IPS DF 6.9 (cell line): Measurements from ENCODE around the gene GPR84.

Experiments
- DNase-seq: peaks from one replicate; pipeline ENCODE4 v3.0.0-alpha.2; 2013; ENCODE audit warnings: low read depth, low spot score
- H3K27ac ChIP-seq: one replicate; pipeline ENCODE4 v1.5.1; 2013; ENCODE audit warnings: low read length, control low read depth
- H3K27me3 ChIP-seq: 2 replicates; pipeline ENCODE4 v1.6.1; 2013; ENCODE audit warnings: mild to moderate bottlenecking, low read length; ENCODE audit not compliant: control insufficient read depth, insufficient read depth
- H3K36me3 ChIP-seq: 2 replicates; pipeline ENCODE4 v1.6.1; 2013; ENCODE audit warnings: low read length; ENCODE audit not compliant: control insufficient read depth, insufficient read depth
- H3K4me1 ChIP-seq: 2 replicates; pipeline ENCODE4 v1.6.1; 2013; ENCODE audit warnings: low read length; ENCODE audit not compliant: control insufficient read depth, insufficient read depth
- H3K4me3 ChIP-seq: 2 replicates; pipeline ENCODE4 v1.5.1; 2013; ENCODE audit warnings: mild to moderate bottlenecking, low read length
- H3K9me3 ChIP-seq: 2 replicates; pipeline ENCODE4 v1.6.1; 2013; ENCODE audit warnings: low read length, inconsistent platforms; ENCODE audit not compliant: control insufficient read depth, insufficient read depth
- WGBS: extraction: QIAGEN DNeasy Blood & Tissue Kit; methylation state at CpG from one replicate; pipeline ENCODE4 v1.1.7; 2013; ENCODE audit warnings: mixed read lengths, missing lambda C conversion rate; ENCODE audit not compliant: insufficient read length, insufficient coverage; 5-methylcytosine and 5-hydroxymethylcytosine counted together

GPR84 gene

DNA sequence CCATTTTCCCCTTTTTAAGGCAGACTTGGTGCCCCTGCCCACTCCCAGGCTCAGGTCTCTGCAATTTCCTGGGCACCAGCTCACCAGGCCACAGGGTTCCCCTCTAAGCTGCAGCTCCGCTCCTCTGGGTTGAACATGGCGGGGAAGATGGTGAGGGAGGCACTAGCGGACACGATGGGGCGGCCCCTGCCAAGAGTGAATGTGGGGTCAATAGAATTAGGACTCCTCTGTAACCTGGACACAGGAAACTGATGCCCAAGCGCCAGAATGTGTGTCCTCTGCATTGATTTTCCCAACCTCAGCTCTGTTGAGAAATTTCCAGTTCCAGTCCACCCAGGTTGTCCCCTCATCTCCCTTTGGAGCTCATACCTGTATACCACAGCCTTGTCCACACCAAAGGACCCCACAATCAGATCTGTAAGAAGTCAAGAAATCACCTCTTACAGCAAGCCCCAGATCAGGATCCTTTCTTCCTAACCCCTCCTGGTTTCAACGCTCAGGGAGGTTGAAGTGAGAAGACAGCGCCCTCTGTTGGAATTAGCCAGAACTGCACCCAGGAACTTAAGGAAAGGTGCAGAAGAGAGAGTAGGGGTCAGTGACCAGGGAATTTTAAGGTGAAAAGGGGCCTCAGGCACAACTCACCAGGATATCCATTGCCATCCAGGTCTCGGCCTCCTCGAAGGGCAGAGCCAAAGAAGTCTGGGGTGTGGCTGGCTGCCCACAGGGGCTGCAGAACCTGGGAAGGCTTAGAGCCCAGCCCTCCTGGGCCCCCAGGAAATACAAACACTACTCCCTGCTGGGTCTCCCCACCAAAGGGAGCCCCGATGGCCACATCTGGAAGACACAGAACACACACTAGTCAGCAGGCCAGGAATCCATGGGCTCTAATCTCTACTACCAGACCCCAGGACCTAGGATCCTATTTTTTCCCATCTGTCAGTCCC, 40.0 kb upstream of the GPR84 start:
- H3K36me3 ChIP-seq, result peaks cover 16% of the 10 kb centered on the region

GRCh38 chr12:54401119-54401518, 36.8 kb upstream of the GPR84 start:
- no peak overlapping the region for H3K4me3 ChIP-seq
- H3K27ac ChIP-seq, result no peak overlapping the region
- WGBS, result no CpG with 5 or more reads among the region's 2 CpGs
- peaks cover 22% of the 10 kb centered on the region; the same call in 1 of the 2 replicates for H3K36me3 ChIP-seq
- no peak for DNase-seq
- no peaks in the 10 kb centered on the region for H3K4me1 ChIP-seq
- H3K9me3 ChIP-seq, result no peaks in the 10 kb centered on the region
- no peaks in the 10 kb centered on the region for H3K27me3 ChIP-seq

More for the DNA sequence above, 40.0 kb upstream of the GPR84 start:
- no CpG with 5 or more reads among the region's 11 CpGs for WGBS
- peak; percentile 76 for DNase-seq
- H3K4me1 ChIP-seq, result no peaks in the 10 kb centered on the region
- H3K4me3 ChIP-seq, result no peak overlapping the region
- no peak overlapping the region for H3K27ac ChIP-seq
- no peaks in the 10 kb centered on the region for H3K27me3 ChIP-seq
- no peaks in the 10 kb centered on the region for H3K9me3 ChIP-seq

DNA sequence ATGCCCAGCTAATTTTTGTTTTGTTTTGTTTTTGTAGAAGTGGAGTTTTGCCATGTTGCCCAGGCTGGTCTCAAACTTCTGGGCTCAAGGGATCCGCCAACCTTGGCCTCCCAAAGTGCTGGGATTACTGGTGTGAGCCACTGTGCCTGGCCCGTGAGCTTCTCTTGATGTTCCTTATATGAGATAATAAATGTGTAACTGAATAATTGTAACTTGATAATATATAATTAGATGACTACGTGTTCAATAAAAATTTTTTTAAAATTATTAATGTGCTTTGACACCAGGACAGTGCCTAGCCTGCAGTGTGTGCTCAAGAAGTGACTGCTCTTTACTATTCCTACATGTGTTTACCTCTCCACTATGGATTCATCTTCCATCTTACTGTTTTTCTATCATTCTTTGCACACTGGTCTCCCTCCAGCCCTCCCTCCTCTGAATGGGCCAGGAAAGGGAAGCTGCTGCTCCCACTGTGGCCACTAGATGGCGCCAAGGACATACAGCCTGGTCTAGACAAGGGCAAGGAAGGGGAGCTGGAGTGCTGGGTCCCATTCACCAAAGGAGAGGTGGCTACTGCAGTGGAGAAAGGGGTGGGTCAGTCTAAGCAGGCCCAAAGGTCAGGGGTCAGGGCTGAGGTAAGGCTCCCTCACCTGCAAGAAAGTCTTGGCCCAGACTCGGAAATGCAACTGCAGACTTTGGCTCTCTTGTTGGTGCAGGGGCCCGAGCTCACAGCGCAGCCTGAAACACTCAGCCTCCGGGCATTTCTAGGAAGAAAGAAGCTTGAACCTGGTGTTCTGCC, 34.9 kb upstream of the GPR84 start:
- no peaks in the 10 kb centered on the region for H3K27me3 ChIP-seq
- H3K4me1 ChIP-seq, result no peaks in the 10 kb centered on the region
- WGBS, result no CpG with 5 or more reads among the region's 8 CpGs
- H3K27ac ChIP-seq, result no peak overlapping the region
- no peak for DNase-seq
- no peak overlapping the region for H3K4me3 ChIP-seq
- no peaks in the 10 kb centered on the region for H3K9me3 ChIP-seq
- peaks cover 22% of the 10 kb centered on the region; the same call in 1 of the 2 replicates for H3K36me3 ChIP-seq

GRCh38 chr12:54398218-54398617, 33.9 kb upstream of the GPR84 start:
- DNase-seq, result no peak
- H3K4me1 ChIP-seq, result 0 out of 2 replicates have a peak, but pooled peaks cover 2% of the 10 kb centered on the region
- no CpG with 5 or more reads among the region's 2 CpGs for WGBS
- no peak overlapping the region for H3K27ac ChIP-seq
- H3K4me3 ChIP-seq, result no peak overlapping the region
- no peaks in the 10 kb centered on the region for H3K27me3 ChIP-seq
- H3K9me3 ChIP-seq, result no peaks in the 10 kb centered on the region
- peaks cover 22% of the 10 kb centered on the region; the same call in 1 of the 2 replicates for H3K36me3 ChIP-seq

GRCh38 chr12:54397157-54397556, 32.9 kb upstream of the GPR84 start:
- H3K4me3 ChIP-seq, result no peak overlapping the region
- no peak overlapping the region for H3K27ac ChIP-seq
- DNase-seq, result no peak
- H3K27me3 ChIP-seq, result peaks cover 1% of the 10 kb centered on the region; the same call in 1 of the 2 replicates
- WGBS, result no CpG with 5 or more reads among the region's 1 CpG
- H3K9me3 ChIP-seq, result no peaks in the 10 kb centered on the region
- peaks cover 20% of the 10 kb centered on the region; the same call in 1 of the 2 replicates for H3K36me3 ChIP-seq
- 0 out of 2 replicates have a peak, but pooled peaks cover 2% of the 10 kb centered on the region for H3K4me1 ChIP-seq

GRCh38 chr12:54395545-54395944, 31.3 kb upstream of the GPR84 start:
- peaks cover 12% of the 10 kb centered on the region; the same call in 1 of the 2 replicates for H3K36me3 ChIP-seq
- no peak for DNase-seq

GRCh38 chr12:54394986-54395385, 30.7 kb upstream of the GPR84 start:
- Histone ChIP-seq H3K27ac (no peak overlapping the region), H3K27me3 (peaks cover 1% of the 10 kb centered on the region; the same call in 1 of the 2 replicates), H3K9me3 (no peaks in the 10 kb centered on the region), H3K36me3 (peaks cover 11% of the 10 kb centered on the region; the same call in 1 of the 2 replicates), H3K4me3 (no peak overlapping the region), H3K4me1 (peaks cover 2% of the 10 kb centered on the region; the same call in 1 of the 2 replicates)
- WGBS, result no CpG with 5 or more reads among the region's 1 CpG
- DNase-seq, result no peak

More at GRCh38 chr12:54395545-54395944, 31.3 kb upstream of the GPR84 start:
- Histone ChIP-seq H3K27me3 (peaks cover 1% of the 10 kb centered on the region; the same call in 1 of the 2 replicates), H3K9me3 (no peaks in the 10 kb centered on the region), H3K4me1 (0 out of 2 replicates have a peak, but pooled peaks cover 2% of the 10 kb centered on the region), H3K4me3 (no peak overlapping the region), H3K27ac (no peak overlapping the region)

DNA sequence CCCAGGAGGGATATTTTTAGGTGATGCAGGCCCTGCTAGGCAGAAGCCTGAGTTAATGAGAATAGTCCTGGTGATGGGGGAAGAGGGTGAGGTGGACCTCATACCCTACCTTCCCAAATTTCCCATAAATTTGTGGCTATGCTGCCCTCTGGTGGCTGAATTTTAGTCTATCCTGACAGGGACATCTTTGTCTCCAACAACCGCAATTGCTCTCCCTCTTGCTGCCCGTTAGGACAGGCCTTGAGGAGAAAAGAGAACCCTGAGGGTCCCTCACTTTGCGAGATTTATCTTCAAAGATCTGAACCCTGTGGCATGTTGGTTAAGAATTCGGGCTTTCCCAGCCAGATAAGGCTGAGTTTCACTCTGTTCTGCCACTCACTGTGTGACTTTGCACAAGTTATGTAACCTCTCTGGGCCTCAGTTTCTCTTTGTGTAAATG, 30.0 kb upstream of the GPR84 start:
- Histone ChIP-seq H3K9me3 (no peaks in the 10 kb centered on the region), H3K4me3 (no peak overlapping the region), H3K27me3 (peaks cover 1% of the 10 kb centered on the region; the same call in 1 of the 2 replicates), H3K27ac (no peak overlapping the region), H3K36me3 (peaks cover 11% of the 10 kb centered on the region; the same call in 1 of the 2 replicates), H3K4me1 (peaks cover 2% of the 10 kb centered on the region; the same call in 1 of the 2 replicates)
- no CpG with 5 or more reads among the region's 4 CpGs for WGBS
- no peak for DNase-seq

DNA sequence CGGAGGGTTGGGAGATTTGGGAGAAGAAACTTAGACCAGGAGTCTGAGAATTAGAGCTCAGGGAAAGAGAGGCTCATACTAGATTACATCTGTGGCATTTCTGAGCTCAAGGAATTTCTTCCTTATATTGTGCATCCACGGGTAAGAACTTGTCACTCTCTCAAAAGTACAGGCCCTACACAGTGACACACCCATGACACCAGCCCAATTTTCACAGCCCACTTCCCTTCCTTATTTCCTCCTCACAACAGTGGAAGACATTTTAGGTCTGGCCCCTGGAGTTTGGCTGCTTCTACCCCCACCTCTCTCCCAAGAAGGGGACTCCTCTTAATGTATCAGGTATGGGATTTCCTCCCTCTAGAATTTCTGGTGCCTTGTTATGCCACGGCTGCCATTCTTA, 29.5 kb upstream of the GPR84 start:
- no peaks in the 10 kb centered on the region for H3K9me3 ChIP-seq
- H3K27me3 ChIP-seq, result peaks cover 1% of the 10 kb centered on the region; the same call in 1 of the 2 replicates
- peaks cover 4% of the 10 kb centered on the region for H3K4me1 ChIP-seq
- no CpG with 5 or more reads among the region's 3 CpGs for WGBS
- DNase-seq, result no peak
- H3K27ac ChIP-seq, result no peak overlapping the region
- H3K36me3 ChIP-seq, result peaks cover 11% of the 10 kb centered on the region; the same call in 1 of the 2 replicates
- H3K4me3 ChIP-seq, result no peak overlapping the region

- Histone ChIP-seq H3K36me3 (peaks cover 8% of the 10 kb centered on the region; the same call in 1 of the 2 replicates), H3K27ac (no peak overlapping the region), H3K27me3 (peaks cover 1% of the 10 kb centered on the region; the same call in 1 of the 2 replicates), H3K4me3 (no peak overlapping the region), H3K4me1 (peaks cover 4% of the 10 kb centered on the region), H3K9me3 (no peaks in the 10 kb centered on the region)
- no CpG with 5 or more reads among the region's 6 CpGs for WGBS
- no peak for DNase-seq
Measured at GRCh38 chr12:54393207-54393609, 28.9 kb upstream of the GPR84 start.
